DMS 273 treated with DMSO at 0.1 percent for 48 hours (cell line): ENCODE data around the gene CTSE.

Source experiments
- DNase-seq: peaks from one replicate; lab custom pipeline; 2025; lab: John Stamatoyannopoulos, UW

The CTSE gene

DNA sequence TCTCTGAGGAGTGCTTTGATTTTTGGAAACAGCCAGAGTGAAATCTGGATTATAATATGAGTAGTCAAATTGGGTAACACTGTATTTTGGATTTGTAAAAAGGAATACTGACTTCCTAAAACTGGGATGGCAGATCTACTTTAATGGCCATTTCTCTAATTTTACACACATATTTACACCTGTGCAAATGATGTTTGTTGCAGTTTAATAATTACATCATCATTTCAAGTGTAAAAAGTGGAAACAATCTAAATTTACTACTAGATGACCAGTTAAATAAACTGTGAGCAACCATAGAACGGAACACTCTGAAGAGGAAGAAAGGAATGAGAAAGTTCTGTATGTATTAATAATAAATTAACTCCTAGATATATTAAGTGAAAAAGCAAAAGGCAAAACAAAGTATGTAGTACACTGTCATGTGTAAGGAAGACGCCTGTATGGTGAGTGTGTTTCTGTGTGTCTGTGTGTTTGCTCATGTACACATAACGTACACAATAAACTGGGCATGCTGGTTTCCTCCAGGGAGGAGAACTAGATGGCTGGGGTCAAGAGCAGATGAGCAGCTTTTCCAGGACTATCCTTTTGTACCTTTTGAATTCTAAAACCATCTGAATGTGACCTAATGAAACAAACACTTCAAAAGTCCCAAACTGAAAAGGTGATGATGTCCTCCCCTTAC, 26.4 kb upstream of the CTSE start:
- DNase-seq: no peak

DNA sequence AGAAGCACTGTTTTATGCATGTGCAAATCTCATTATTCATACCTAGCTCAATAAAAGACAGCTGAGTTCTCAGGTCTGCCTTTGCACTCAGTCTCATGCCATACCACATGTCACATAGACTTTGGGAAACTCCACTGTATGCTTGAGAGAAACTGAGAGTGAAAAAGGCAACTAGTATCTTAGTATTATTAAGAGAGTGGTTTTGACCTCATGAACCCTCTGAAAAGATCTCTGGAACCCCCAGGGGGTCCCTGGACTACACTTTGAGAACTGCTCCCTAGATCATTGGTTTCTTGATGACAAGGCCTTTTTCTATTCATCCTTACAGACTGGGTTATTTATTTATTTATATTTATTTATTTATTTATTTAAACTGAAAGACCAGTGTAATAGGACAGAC, 25.6 kb upstream of the CTSE start:
- no peak for DNase-seq

DNA sequence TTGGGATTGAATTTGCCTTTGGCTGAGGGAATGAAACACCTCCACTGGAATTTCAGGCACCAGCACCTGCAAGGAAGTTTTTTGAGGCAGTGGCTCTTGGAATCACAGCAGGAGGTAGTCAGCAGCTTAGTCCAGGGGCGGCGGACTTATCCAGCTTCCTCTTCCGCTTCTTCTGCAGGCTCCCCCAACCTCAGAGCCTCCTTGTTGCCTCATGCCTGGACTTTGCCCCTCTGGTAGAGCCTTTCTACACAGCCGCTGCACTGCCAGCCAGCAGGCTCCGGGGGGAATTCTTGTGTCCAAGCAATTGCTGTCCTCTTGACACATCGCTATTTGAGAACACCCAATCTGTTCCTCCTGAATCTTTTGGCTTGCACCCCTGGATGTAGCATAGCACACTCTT, 24.9 kb upstream of the CTSE start:
- no peak for DNase-seq

DNA sequence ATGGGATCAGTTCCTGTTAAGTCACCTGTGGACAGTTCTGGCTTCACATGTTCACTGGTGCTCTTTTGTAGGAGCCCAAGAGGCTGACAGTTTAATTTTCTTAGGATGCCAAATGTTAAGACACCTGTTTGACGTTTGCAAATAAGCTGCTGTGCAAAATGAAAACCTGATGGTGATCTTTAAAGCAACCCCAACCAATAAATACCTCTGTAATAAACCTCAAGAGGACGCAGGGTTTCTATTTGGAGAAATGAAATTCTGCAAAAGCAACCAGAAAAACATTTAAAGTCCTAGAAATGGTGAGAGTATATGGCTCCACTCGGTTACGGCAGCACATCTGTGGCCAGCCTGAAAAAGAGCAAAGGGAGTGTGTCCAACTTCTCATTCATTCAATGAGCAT, 23.6 kb upstream of the CTSE start:
- no peak for DNase-seq

DNA sequence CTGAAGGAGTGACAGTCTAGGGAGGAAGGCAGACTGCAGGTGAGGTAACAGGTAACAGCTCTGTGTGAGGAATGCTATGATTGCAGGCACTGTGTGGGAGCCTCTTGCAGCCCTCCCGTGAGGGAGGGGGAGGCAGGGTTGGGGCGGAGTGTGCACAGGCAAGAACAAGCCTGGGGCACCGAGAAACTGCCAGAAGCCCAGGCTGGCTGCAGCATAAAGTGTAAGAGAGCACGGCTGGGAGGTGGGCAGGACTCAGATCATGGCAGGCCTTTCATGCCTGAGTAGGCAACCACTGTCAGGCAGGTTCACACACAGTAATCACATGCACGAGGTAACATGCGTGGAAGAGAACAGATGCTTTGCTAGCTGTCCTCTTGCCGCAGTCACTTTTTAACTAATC, 17.9 kb upstream of the CTSE start:
- DNase-seq: no peak

DNA sequence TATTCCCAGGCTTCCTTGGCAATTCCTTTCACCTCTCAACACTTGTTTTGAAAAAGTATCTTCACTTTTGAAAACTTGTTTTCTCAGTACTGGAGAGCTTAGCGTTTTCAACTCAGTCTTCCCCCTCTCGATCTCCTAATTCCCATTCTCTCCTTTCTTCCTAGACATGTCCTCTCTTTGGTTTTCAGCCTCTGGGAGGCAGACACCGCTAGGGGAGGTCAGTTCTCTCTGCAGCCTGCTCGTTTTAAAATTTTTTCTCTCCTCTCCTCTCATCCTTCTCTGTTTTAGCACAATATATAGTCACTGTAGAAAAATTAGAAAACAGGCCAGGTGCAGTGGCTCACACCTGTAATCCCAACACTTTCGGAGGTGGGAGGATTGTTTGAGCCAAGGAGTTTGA, 16.6 kb upstream of the CTSE start:
- DNase-seq: no peak

DNA sequence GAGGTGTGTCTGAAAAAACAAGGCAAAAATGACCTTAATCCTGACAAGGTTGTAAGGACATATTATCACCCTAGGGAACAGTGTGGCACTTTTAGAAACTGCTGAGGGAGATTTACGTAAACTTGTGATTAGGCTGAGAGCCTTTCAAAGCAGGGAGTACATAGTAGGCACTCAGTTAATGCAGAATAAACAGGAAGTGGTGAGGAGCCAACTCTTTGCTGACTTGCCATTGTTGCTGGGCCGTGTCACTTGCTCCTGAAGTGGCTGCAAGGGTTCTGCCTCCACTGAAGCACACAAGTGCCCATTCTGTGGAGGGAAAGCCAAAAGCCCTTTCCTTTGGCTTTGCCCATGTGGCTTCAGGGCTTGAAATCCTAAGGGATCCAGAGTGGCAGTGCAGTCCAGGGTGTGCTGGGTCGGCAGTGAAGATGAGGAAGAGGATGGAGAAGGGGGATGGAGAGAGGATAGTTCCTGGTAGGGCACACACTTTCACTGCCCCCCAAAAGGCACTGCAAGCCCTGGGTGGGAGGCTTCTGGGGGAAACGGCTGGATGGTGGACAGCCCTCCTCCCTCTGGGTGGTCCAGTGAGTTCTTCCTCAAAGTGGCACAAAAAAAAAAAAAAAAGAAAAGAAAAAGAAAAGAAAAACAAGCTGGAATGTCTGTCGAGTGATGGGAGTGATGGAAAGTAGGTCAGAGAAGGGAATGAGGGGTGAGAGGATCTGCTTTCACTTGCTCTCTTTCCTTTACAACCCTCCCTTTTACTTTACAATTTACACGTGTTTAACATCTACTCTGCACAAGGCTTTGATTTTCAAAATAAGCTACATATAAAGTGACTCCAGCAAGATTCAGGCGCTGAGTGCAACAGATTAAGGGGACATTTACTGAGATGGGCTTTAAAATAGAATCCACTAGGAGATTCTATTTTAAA, 15.6 kb upstream of the CTSE start:
- no peak for DNase-seq

DNA sequence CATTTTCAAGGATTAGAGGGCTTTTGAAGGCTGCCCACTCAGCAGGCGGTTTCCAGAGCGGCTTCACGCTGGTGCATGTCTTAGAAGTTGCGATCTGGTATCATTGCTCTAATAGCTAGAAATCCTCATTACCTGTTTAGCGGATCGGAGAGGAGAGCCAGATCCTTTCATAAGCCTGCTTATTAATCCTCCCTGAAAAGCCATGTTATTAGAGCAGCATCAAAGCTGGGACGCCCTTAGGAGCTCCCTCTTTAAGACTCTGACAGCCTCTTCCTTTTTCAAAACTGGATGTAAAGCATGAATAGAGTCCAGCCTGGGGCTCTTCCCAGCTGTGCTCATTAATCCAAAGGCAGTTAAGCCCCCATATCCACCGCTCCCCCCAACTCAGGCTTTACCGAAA, 13.9 kb upstream of the CTSE start:
- no peak for DNase-seq

DNA sequence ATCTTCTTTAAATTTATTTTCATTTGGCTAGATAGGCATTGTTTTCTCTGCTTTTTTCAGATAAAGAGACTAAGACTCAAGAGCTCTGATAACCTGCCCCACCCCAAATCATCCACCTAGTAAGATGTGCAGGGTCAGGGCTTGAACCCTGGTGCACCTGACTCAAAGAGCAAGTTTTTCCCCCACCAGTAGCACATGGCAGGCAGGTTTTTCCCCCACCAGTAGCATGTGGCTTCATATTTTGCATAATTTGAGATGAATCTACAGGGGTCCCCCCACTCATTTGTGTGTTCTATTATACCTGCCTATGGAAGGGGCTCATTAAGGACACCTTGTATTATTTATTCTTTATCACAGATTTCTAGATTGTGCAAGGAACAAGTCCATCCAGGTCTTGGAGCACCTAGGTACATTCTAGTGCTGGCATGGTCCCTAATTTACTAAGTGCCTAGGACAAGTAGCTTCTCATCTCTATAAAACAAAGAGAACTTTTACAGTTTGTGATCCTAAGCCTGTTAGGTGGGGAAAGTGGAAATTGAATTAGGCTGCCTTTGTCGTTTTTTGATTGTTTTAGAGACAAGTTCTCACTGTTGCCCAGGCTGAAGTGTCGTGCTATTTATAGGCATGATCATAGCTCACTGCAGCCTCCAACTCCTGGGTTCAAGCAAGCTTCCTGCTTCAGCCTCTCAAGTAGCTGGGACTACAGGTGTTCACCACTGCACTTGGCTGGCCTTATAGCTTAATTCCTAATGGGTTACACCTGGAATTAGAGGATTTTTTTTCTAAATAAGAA, 13.2 kb upstream of the CTSE start:
- DNase-seq: no peak

DNA sequence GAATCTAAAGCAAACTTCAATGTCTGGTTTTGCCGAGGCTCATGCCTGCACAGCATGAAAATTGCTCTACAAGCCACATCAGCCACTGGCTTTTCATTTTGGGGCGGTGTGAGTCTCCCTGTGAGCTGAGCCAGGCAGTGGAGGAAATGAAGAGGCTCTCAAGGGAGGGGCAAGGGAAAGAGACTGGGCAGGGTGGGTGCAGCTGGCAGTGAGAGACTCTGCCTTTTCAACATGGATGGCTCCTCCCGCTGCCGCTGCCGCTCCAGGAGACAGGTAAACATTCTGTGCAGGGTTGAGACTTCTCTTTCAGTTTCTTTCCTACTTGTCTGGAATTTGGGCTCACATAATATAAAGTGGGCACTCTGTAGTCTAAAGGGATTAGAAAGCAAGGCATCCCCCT, 11.3 kb upstream of the CTSE start:
- no peak for DNase-seq

DNA sequence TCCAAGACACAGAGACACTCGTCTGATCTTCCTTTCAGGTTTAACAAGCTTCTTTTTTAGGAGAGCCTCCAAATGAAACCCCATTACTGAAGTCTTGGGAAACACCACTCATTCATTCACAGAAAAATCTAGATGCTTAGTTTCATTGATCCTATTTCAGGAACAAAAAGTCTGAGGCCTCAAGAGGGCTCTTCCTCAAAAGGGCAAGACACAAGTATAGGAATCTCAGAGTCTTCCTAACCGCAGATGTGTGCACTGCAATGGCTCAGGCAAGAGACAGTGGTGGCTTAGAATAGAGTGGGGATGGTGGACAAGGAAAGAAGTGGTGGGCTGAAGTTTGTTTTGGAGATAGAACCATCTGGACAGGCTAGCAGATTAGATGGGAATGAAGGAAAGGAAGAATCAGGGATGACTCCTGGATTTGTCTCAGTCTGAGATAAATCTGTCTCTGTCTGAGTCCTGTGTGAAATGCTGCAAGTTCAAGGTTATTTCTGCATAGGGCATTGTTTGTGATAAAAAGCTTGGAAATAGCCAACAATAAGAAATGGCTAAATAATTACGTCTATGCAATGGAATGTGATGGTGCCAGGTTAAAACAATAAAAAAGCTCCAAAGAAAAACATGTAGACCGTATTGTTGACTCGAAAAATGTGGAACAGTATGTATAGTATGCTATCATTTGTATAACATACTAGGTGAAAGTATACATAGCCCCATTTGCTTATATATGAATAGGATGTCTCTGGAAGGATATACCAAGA, 8.9 kb upstream of the CTSE start:
- DNase-seq: no peak

DNA sequence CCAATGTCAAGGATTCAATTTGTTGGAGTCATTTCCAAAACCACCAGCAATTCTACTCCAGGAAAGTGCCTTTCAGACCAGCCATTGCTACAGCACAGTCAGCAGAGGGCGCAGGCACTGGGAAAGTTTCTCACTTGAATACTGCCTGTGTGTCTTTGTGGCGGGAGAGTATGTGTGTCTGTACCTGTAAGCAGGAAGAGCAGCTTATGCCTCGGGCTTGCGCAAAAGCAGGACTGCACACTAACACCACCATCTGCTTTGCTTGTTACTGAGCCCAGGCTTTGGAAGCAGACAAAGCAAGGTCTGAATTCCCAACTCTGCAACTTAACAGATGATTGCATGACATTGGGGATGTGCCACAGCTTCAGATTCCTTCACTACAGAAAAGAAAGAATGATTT, 7.0 kb upstream of the CTSE start:
- peak; percentile 75 for DNase-seq

DNA sequence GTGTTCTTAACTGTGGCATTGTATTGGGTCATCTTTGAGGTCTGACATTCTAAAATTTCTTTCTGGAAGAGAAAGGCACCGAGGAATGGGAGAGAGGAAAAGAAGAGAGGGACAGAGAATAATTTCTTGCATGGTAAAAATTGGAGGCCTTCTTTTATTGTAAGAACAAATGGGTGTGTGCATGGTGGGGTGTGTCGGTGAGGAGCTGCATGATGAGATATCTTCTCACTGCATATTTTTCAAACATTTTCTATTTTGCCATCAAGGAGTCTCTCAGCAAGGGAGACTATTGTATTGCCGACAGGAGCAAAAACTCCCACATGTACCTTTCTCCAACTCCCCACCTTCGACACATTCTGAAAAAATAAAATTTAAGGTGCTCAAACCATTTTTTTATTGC, 6.5 kb upstream of the CTSE start:
- no peak for DNase-seq

DNA sequence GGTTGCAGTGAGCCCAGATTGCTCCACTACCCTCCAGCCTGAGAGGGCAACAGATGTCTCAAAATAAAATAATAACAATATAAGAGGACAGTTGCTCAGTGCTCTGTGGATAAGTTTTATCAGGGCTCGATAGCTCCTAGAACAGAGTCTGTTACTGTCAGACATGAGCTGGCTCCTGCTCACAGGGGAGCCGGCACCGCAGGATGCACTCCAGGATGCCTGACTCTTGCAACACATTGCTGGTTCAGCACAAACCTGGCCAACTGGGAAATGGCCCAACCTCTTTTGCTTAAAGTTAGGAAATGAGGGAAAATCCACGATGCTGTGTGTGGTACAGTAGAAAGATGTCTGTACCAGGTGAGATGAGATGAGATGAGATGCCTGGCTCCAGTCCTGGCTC, 5.8 kb upstream of the CTSE start:
- DNase-seq: no peak

DNA sequence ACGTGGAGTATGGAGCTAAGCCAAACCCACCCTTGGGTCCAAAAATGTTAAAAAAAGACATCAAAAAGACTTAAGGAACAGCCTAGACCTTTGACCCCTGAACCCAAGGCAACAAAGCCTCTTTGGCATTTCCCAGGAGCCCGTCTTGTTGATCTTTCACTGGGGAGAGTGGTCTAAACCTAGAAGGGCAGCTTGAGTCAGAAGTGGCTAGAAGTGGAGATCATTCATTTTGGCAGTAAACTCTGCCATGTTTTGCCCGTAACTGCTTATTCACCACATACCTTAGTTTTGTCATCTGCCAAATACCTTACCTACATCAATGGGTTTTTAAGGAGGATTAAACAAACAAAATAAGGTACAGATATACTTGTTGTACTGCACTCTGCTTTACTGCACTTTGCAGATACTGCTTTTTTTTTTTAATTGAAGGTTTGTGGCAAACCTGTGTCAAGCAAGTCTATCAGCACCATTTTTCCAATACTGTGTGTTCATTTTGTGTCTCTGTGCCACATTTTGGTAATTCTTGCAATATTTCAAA, 1.7 kb upstream of the CTSE start:
- DNase-seq: no peak

DNA sequence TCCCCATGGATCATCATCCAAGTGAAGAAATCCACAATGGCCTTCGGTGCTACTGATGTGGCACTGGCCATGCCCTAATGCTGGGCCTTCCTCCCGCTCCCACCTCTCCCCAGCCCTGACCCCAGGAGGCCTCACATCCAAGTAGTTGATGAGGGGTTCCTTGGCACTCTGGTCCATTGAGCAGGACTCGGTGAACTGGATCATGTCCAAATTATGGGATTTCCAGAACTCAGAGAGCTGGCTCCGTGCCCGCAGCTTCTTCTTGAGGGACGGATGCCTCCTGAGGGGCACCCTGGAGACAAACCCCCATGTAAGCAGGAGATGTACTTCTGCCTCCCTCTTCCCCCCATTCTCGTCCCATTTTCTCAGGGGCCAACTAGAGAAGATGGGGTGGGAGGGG, 929 bp downstream of the CTSE start:
- DNase-seq: no peak

DNA sequence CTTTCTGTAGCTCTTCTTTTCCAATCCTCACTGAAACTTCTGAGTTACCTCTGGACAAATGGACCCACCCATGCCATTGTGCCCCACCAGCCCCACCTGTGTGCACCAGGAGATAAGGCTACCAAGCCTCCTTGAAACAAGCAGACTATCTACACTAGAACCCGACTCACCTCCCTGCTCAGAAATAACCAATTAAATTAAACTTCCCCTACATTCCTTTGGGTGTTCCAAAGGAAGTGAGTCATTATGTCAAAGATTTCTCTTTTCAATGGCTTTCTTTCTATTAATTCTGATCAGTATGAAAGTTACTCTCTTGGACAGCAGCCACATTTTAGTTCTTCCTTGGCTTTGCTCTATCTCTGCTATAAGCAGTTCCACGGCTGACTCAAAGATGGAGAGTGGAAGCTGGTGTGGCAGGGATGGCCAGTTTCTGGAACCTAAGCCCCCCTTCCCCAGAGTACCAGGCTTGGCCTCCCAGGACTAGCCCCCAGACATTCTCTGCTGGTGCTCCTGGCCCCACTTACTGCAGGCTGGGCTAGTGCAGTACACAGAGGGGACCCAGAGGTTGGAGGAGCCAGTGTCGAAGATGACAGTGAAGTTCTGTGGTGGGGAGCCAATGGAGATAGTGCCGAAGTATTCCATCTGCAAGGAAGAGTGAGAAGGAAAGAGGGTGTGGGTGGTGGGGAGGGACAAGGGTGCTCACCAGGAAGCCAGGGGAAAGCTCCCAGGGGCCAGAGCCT, 1.9 kb downstream of the CTSE start:
- DNase-seq: no peak

DNA sequence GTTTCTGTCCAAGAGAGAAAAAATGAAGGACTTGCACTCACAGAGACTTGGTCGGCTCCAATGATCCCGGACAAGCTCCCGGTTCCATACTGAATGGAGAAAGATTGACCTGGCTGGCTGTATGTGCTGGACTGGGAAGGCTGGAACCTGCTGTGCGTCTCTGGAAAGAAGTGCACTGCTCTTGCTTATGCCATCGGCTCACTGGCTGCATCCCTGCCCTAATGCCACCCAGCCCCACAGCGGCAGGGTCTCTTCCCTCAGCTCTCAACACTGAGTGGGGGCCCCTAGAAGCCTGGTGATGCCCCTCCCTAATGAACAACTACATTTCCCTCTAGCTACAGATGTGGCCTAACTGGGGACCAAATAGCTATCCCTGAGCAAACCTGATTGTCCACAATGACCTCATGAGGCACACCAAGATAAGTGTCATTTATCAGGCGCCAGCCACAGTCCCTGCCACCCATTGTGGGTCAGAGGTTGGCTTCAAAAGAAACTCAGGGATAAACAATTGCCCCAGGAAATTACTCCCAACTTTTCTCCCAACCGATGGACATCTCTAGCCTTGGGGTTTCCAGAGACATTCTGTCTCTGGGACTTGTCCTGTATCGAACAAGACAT, 2.6 kb downstream of the CTSE start:
- DNase-seq: no peak

DNA sequence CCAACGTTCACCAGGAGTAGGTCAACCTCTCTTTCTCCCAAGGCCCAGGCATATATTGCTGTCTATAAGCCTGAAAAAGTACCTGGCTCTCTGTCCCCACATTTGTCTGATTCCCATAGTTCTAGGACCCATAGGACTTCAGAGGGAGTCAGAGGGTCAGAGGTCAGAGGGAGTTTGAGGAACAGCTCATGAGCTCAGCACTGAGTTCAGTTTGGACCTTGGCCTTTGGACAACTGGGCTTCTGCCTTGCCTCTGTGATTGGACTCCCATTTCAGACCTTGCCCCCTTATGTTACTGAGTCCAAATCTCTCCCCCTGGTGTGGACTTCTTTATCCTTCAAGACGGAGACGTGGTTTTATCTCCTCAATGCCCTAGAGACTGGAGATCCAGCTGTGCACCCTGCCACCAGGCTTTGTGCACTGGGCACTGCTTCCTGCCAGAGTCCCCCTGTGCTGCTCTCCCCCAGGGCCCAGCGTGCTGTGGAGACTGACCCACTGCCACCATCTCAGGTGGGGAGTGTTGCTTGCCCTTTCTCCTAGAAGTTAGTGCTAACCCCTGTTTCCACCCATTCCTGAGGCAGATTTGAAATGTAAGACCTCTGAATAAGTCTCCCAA, 3.2 kb downstream of the CTSE start:
- DNase-seq: no peak

DNA sequence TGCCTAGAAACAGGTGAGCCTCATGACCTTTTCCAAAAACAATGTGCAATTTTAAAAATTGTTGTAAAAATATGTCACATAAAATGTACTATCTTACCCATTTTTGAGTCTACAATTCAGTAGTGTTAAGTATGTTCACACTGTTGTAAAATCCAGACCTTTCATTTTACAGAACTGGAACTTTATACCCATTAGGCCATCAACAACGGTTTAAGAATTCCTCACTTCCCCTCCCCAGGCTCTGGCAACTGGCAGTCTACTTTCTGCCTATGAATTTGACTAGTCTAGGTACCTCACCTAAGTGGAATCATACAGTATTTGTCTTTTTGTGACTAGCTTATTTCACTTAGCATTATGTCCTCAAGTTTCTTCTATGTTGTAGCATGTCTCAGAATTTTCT, 8.6 kb downstream of the CTSE start:
- no peak for DNase-seq
